Neural cell (in vitro differentiated cells): ENCODE measurements around the gene PAIP2. TPM values are rescaled to one million over a fixed set of nuclear protein-coding genes. Genes with fewer than 3 reads are reported as not detected.

Experiments
- H2AFZ ChIP-seq: fragments of 200-600, 300-800 bp; sonication (generic), shearing (Covaris generic); 2 replicates; pipeline ENCODE4 v1.6.0; 2014; ENCODE audit warnings: low read depth, mild to moderate bottlenecking, antibody characterized with exemption, low read length, moderate library complexity
- H3F3A ChIP-seq: fragments of 200-600 bp; shearing (Covaris generic); 2 replicates; pipeline ENCODE4 v1.6.1; 2016; ENCODE audit warnings: mild to moderate bottlenecking, moderate library complexity, mixed read lengths, antibody characterized with exemption, low read length; ENCODE audit not compliant: insufficient read depth, poor library complexity, severe bottlenecking
- H3K27ac ChIP-seq: fragments of 200-600, 300-800 bp; sonication (generic), shearing (Covaris generic); 2 replicates; pipeline ENCODE4 v1.5.1; 2014; ENCODE audit warnings: mild to moderate bottlenecking, low read length, moderate library complexity
- H3K27me3 ChIP-seq: fragments of 300-800, 200-600 bp; sonication (generic), shearing (Covaris generic); 2 replicates; pipeline ENCODE4 v1.6.0; 2014; ENCODE audit warnings: mild to moderate bottlenecking, low read depth, low read length, moderate library complexity; ENCODE audit not compliant: insufficient read depth
- H3K36me3 ChIP-seq: fragments of 300-800, 200-600 bp; sonication (generic), shearing (Covaris generic); 2 replicates; pipeline ENCODE4 v1.5.1; 2014; ENCODE audit warnings: mild to moderate bottlenecking, antibody characterized with exemption, low read length, moderate library complexity; ENCODE audit not compliant: insufficient read depth
- H3K4me2 ChIP-seq: fragments of 300-800, 200-600 bp; sonication (generic), shearing (Covaris generic); 2 replicates; pipeline ENCODE4 v1.6.0; 2014; ENCODE audit warnings: mild to moderate bottlenecking, low read length
- H3K4me3 ChIP-seq: fragments of 300-800, 200-600 bp; sonication (generic), shearing (Covaris generic); 2 replicates; pipeline ENCODE4 v1.5.1; 2014; ENCODE audit warnings: mild to moderate bottlenecking, low read length, moderate library complexity
- H3K79me2 ChIP-seq: fragments of 200-600 bp; shearing (Covaris generic); replicated peaks from 2 replicates; pipeline ENCODE4 v1.6.0; 2014; ENCODE audit warnings: mild to moderate bottlenecking, low read length, moderate library complexity; ENCODE audit not compliant: insufficient read depth
- H3K9ac ChIP-seq: fragments of 300-800, 200-600 bp; sonication (generic), shearing (Covaris generic); 2 replicates; pipeline ENCODE4 v1.6.1; 2016; ENCODE audit warnings: mild to moderate bottlenecking, low read length, mixed read lengths
- H3K9me2 ChIP-seq: fragments of 200-600 bp; shearing (Covaris generic); 2 replicates; pipeline ENCODE4 v1.6.1; 2016; ENCODE audit warnings: mild to moderate bottlenecking, low read length, mixed read lengths; ENCODE audit not compliant: insufficient read depth
- H3K9me3 ChIP-seq: fragments of 200-600, 300-800 bp; sonication (generic), shearing (Covaris generic); 2 replicates; pipeline ENCODE4 v1.6.1; 2016; ENCODE audit warnings: mild to moderate bottlenecking, mixed run types, low read length, moderate library complexity, mixed read lengths
- H4K20me1 ChIP-seq: fragments of 200-600 bp; shearing (Covaris generic); 2 replicates; pipeline ENCODE4 v1.6.1; 2016; ENCODE audit warnings: mild to moderate bottlenecking, mixed run types; ENCODE audit not compliant: insufficient read depth
- EP300 ChIP-seq: fragments of 450-650 bp; conservative IDR thresholded peaks from 2 replicates; pipeline ENCODE4 v1.6.1; 2014; ENCODE audit warnings: antibody characterized with exemption, mild to moderate bottlenecking, moderate library complexity; ENCODE audit not compliant: poor library complexity, severe bottlenecking
- EZH2 ChIP-seq: fragments of 200-600, 300-800 bp; shearing (Covaris generic), sonication (generic); IDR thresholded peaks from 2 replicates; pipeline ENCODE4 v1.6.1; 2014; ENCODE audit warnings: antibody characterized with exemption, low read length, borderline replicate concordance, mild to moderate bottlenecking; ENCODE audit not compliant: insufficient read depth, poor library complexity, severe bottlenecking
- MXI1 ChIP-seq: fragments of 450-650 bp; conservative IDR thresholded peaks from 2 replicates; pipeline ENCODE4 v1.6.1; 2014; ENCODE audit warnings: antibody characterized with exemption, mild to moderate bottlenecking; ENCODE audit not compliant: poor library complexity, severe bottlenecking
- POLR2AphosphoS5 ChIP-seq: IDR thresholded peaks from 2 replicates; pipeline ENCODE4 v1.6.1; 2012
- RAD21 ChIP-seq: fragments of 450-650 bp; conservative IDR thresholded peaks from 2 replicates; pipeline ENCODE4 v1.6.1; 2014; ENCODE audit warnings: antibody characterized with exemption, mild to moderate bottlenecking, moderate library complexity
- SMC3 ChIP-seq: fragments of 450-650 bp; conservative IDR thresholded peaks from 2 replicates; pipeline ENCODE4 v1.6.1; 2014; ENCODE audit warnings: antibody characterized with exemption, mild to moderate bottlenecking, moderate library complexity; ENCODE audit not compliant: poor library complexity
- TAF1 ChIP-seq: IDR thresholded peaks from 2 replicates; pipeline ENCODE4 v1.6.1; 2012; ENCODE audit warnings: low read depth
- polyA plus RNA-seq: library from polyadenylated mRNA; depleted of rRNA; stranded (reverse); fragments of >200 nt; gene quantifications from 2 replicates; pipeline ENCODE4 v1.2.3, GENCODE V29; 2014
- TF ChIP-seq, protein P1 (sequence below): fragments of 450-650 bp; IDR thresholded peaks from 2 replicates; pipeline ENCODE4 v1.5.1; 2014; ENCODE audit warnings: antibody characterized with exemption, mild to moderate bottlenecking, moderate library complexity; ENCODE audit not compliant: poor library complexity, severe bottlenecking
- TF ChIP-seq, protein P2 (sequence below): IDR thresholded peaks from 2 replicates; pipeline ENCODE4 v1.6.1; 2012; ENCODE audit warnings: borderline replicate concordance

Gene PAIP2
- polyA plus RNA-seq, 1 donor from 2014 or later = 201 TPM

DNA sequence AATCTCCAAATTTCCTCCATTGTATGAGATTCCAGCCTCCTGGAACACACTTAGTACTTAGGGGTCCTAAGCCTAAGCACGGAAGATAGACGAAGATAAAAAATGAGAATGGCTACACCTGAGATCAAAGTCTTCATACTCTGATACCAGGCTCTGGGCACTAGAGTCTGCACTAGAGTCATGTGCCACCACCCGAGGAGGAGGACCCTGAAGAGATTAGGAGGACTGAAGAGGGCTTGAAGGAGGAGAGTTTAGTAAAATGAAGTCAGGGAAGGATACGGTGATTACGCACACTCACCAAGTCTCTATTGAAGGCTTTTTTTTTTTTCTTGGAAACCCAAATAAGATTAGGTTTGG is 62.8 kb downstream of the PAIP2 start:
- H3K4me2 ChIP-seq = peak overlapping the region; percentile 96
- H4K20me1 ChIP-seq = no peaks in the 10 kb centered on the region
- H3K9ac ChIP-seq = peak overlapping the region; percentile 80
- H3K79me2 ChIP-seq = no peaks in the 10 kb centered on the region
- H3K27me3 ChIP-seq = no peaks in the 10 kb centered on the region
- H3K9me3 ChIP-seq = no peaks in the 10 kb centered on the region
- peak overlapping the region; percentile 80 for H2AFZ ChIP-seq
- H3F3A ChIP-seq = no peaks in the 10 kb centered on the region
- H3K27ac ChIP-seq = peak overlapping the region; percentile 95
- H3K4me3 ChIP-seq = peak overlapping the region; percentile 73
- no peaks in the 10 kb centered on the region for H3K9me2 ChIP-seq
- no peaks in the 10 kb centered on the region for H3K36me3 ChIP-seq
- TF ChIP-seq EP300 (no peak), TAF1 (no peak), EZH2 (no peak), POLR2AphosphoS5 (no peak), MXI1 (no peak), SMC3 (no peak), RAD21 (no peak)
- TF ChIP-seq, protein P1, sequence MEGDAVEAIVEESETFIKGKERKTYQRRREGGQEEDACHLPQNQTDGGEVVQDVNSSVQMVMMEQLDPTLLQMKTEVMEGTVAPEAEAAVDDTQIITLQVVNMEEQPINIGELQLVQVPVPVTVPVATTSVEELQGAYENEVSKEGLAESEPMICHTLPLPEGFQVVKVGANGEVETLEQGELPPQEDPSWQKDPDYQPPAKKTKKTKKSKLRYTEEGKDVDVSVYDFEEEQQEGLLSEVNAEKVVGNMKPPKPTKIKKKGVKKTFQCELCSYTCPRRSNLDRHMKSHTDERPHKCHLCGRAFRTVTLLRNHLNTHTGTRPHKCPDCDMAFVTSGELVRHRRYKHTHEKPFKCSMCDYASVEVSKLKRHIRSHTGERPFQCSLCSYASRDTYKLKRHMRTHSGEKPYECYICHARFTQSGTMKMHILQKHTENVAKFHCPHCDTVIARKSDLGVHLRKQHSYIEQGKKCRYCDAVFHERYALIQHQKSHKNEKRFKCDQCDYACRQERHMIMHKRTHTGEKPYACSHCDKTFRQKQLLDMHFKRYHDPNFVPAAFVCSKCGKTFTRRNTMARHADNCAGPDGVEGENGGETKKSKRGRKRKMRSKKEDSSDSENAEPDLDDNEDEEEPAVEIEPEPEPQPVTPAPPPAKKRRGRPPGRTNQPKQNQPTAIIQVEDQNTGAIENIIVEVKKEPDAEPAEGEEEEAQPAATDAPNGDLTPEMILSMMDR = no peak
- TF ChIP-seq, protein P2, sequence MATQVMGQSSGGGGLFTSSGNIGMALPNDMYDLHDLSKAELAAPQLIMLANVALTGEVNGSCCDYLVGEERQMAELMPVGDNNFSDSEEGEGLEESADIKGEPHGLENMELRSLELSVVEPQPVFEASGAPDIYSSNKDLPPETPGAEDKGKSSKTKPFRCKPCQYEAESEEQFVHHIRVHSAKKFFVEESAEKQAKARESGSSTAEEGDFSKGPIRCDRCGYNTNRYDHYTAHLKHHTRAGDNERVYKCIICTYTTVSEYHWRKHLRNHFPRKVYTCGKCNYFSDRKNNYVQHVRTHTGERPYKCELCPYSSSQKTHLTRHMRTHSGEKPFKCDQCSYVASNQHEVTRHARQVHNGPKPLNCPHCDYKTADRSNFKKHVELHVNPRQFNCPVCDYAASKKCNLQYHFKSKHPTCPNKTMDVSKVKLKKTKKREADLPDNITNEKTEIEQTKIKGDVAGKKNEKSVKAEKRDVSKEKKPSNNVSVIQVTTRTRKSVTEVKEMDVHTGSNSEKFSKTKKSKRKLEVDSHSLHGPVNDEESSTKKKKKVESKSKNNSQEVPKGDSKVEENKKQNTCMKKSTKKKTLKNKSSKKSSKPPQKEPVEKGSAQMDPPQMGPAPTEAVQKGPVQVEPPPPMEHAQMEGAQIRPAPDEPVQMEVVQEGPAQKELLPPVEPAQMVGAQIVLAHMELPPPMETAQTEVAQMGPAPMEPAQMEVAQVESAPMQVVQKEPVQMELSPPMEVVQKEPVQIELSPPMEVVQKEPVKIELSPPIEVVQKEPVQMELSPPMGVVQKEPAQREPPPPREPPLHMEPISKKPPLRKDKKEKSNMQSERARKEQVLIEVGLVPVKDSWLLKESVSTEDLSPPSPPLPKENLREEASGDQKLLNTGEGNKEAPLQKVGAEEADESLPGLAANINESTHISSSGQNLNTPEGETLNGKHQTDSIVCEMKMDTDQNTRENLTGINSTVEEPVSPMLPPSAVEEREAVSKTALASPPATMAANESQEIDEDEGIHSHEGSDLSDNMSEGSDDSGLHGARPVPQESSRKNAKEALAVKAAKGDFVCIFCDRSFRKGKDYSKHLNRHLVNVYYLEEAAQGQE = no peak

DNA sequence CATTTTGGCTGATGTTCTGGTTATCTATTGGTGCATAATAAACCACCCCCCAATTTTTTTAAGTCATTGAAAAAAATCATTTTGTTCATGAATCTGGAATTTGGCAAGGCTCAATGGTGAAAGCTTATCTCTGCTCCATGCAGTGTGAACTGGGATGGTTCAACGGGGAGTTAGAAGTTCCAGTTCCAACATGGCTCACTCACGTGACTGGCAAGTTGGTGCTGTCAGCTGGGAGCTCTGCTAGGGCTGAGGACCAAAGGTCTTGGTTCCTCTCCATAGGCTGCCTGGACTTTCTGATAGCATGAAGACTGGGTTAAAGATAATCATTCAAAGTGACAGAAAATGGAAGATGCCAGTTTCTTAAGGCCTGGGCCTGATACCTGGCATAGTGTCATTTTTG is 65.3 kb downstream of the PAIP2 start:
- Histone ChIP-seq H3K4me3 (no peak overlapping the region), H3K9me2 (no peaks in the 10 kb centered on the region), H4K20me1 (no peaks in the 10 kb centered on the region), H3K9me3 (no peaks in the 10 kb centered on the region), H3K27me3 (no peaks in the 10 kb centered on the region), H2AFZ (no peak overlapping the region), H3K36me3 (no peaks in the 10 kb centered on the region), H3K79me2 (no peaks in the 10 kb centered on the region), H3K4me2 (no peak overlapping the region), H3F3A (no peaks in the 10 kb centered on the region), H3K27ac (no peak overlapping the region), H3K9ac (no peak overlapping the region)
- TF ChIP-seq EZH2 (no peak), MXI1 (no peak), POLR2AphosphoS5 (no peak), RAD21 (no peak), SMC3 (no peak), TAF1 (no peak), EP300 (no peak)
- TF ChIP-seq, protein P2 = no peak
- TF ChIP-seq, protein P1 = no peak
